DOHH2 (cell line): Measurements from ENCODE around the gene SLC9A2.

Experiments used
- H3F3A ChIP-seq: fragments of 200-600 bp; sonication (generic), shearing (Covaris generic); 2 replicates; pipeline ENCODE4 v1.6.0; 2016; ENCODE audit warnings: antibody characterized with exemption, mild to moderate bottlenecking; ENCODE audit not compliant: control insufficient read depth, insufficient read depth
- H3K27ac ChIP-seq: fragments of 200-600 bp; sonication (generic); 2 replicates; pipeline ENCODE4 v1.5.1; 2014; ENCODE audit warnings: low read depth, mild to moderate bottlenecking, low read length, moderate library complexity
- H3K27me3 ChIP-seq: fragments of 200-600 bp; sonication (generic); 2 replicates; pipeline ENCODE4 v1.6.1; 2014; ENCODE audit warnings: mild to moderate bottlenecking, low read length, mixed read lengths; ENCODE audit not compliant: control insufficient read depth
- H3K36me3 ChIP-seq: fragments of 200-600 bp; sonication (generic); 2 replicates; pipeline ENCODE4 v1.6.1; 2014; ENCODE audit warnings: mild to moderate bottlenecking, low read length, moderate library complexity, mixed read lengths; ENCODE audit not compliant: control insufficient read depth
- H3K4me1 ChIP-seq: fragments of 200-600 bp; sonication (generic); 2 replicates; pipeline ENCODE4 v1.6.1; 2014; ENCODE audit warnings: mild to moderate bottlenecking, low read length, mixed read lengths; ENCODE audit not compliant: control insufficient read depth
- H3K4me2 ChIP-seq: fragments of 200-600 bp; sonication (generic); 2 replicates; pipeline ENCODE4 v1.6.0; 2014; ENCODE audit warnings: mild to moderate bottlenecking, low read length, moderate library complexity
- H3K4me3 ChIP-seq: fragments of 200-600 bp; sonication (generic); 2 replicates; pipeline ENCODE4 v1.5.1; 2014; ENCODE audit warnings: mild to moderate bottlenecking, low read length, mixed read lengths
- H3K79me2 ChIP-seq: fragments of 200-600 bp; sonication (generic); 2 replicates; pipeline ENCODE4 v1.6.1; 2014; ENCODE audit warnings: mild to moderate bottlenecking, low read length, mixed read lengths; ENCODE audit not compliant: control insufficient read depth
- H3K9me2 ChIP-seq: fragments of 200-600 bp; sonication (generic); replicated peaks from 2 replicates; pipeline ENCODE4 v1.6.1; 2014; ENCODE audit warnings: mild to moderate bottlenecking, low read length, mixed read lengths; ENCODE audit not compliant: control insufficient read depth
- H3K9me3 ChIP-seq: fragments of 200-600 bp; sonication (generic); 2 replicates; pipeline ENCODE4 v1.6.1; 2014; ENCODE audit warnings: antibody characterized with exemption, low read length, mixed read lengths; ENCODE audit not compliant: control insufficient read depth, insufficient read depth
- H4K20me1 ChIP-seq: fragments of 200-600 bp; sonication (generic); 2 replicates; pipeline ENCODE4 v1.6.0; 2014; ENCODE audit warnings: low read depth, mild to moderate bottlenecking, antibody characterized with exemption, low read length, moderate library complexity; ENCODE audit not compliant: control insufficient read depth, insufficient read depth
- CTCF ChIP-seq: fragments of 200-600 bp; sonication (generic); IDR thresholded peaks from one replicate; pipeline ENCODE4 v1.5.1; 2014; ENCODE audit warnings: antibody characterized with exemption, mild to moderate bottlenecking, low read depth, low read length; ENCODE audit not compliant: poor library complexity, severe bottlenecking
- EZH2phosphoT487 ChIP-seq: fragments of 200-600 bp; sonication (generic); IDR thresholded peaks from 2 replicates; pipeline ENCODE4 v1.6.1; 2017; ENCODE audit warnings: borderline replicate concordance, mild to moderate bottlenecking, antibody characterized with exemption, low read length, moderate library complexity, mixed read lengths

SLC9A2 gene

GRCh38 chr2:102674836-102675235, 55.5 kb downstream of the SLC9A2 start:
- no peaks in the 10 kb centered on the region for H3F3A ChIP-seq
- no peak overlapping the region for H3K4me3 ChIP-seq
- no peaks in the 10 kb centered on the region for H4K20me1 ChIP-seq
- no peaks in the 10 kb centered on the region for H3K79me2 ChIP-seq
- H3K4me2 ChIP-seq = no peak overlapping the region
- H3K27ac ChIP-seq = no peak overlapping the region
- no peaks in the 10 kb centered on the region for H3K36me3 ChIP-seq
- TF ChIP-seq EZH2phosphoT487 = no peak
- TF ChIP-seq CTCF = no peak
- no peaks in the 10 kb centered on the region for H3K27me3 ChIP-seq
- no peaks in the 10 kb centered on the region for H3K4me1 ChIP-seq
- no peaks in the 10 kb centered on the region for H3K9me3 ChIP-seq
- no peaks in the 10 kb centered on the region for H3K9me2 ChIP-seq

- H3K9me2 ChIP-seq = no peaks in the 10 kb centered on the region
- TF ChIP-seq EZH2phosphoT487 = no peak
- no peak for TF ChIP-seq CTCF
Observed at GRCh38 chr2:102677244-102678215, 58.2 kb downstream of the SLC9A2 start.

GRCh38 chr2:102678442-102678841, 59.1 kb downstream of the SLC9A2 start:
- no peaks in the 10 kb centered on the region for H3K36me3 ChIP-seq
- H3K9me3 ChIP-seq = no peaks in the 10 kb centered on the region
- H3F3A ChIP-seq = no peaks in the 10 kb centered on the region
- no peaks in the 10 kb centered on the region for H3K27me3 ChIP-seq
- H3K4me1 ChIP-seq = no peaks in the 10 kb centered on the region
- no peaks in the 10 kb centered on the region for H4K20me1 ChIP-seq
- H3K27ac ChIP-seq = no peak overlapping the region
- H3K9me2 ChIP-seq = no peaks in the 10 kb centered on the region
- no peaks in the 10 kb centered on the region for H3K79me2 ChIP-seq
- H3K4me3 ChIP-seq = no peak overlapping the region
- no peak for TF ChIP-seq EZH2phosphoT487
- no peak for TF ChIP-seq CTCF
- H3K4me2 ChIP-seq = no peak overlapping the region

More at GRCh38 chr2:102677244-102678215, 58.2 kb downstream of the SLC9A2 start:
- no peaks in the 10 kb centered on the region for H3F3A ChIP-seq
- H3K9me3 ChIP-seq = no peaks in the 10 kb centered on the region
- no peaks in the 10 kb centered on the region for H3K27me3 ChIP-seq
- H4K20me1 ChIP-seq = no peaks in the 10 kb centered on the region
- H3K4me2 ChIP-seq = no peak overlapping the region
- H3K36me3 ChIP-seq = no peaks in the 10 kb centered on the region
- no peaks in the 10 kb centered on the region for H3K4me1 ChIP-seq
- H3K4me3 ChIP-seq = no peak overlapping the region
- no peaks in the 10 kb centered on the region for H3K79me2 ChIP-seq
- H3K27ac ChIP-seq = no peak overlapping the region
